AG20443 (cell line): ENCODE data around the gene TBC1D4.

Source experiments
- DNase-seq: peaks from one replicate; pipeline ENCODE4 v3.0.0; 2012; ENCODE audit warnings: low spot score, mixed read lengths

Gene TBC1D4

GRCh38 chr13:75416327-75417011 is 65.5 kb downstream of the TBC1D4 start:
- no peak for DNase-seq

- peak; percentile 37 for DNase-seq
Observed at GRCh38 chr13:75415694-75416093, 66.3 kb downstream of the TBC1D4 start.

DNA sequence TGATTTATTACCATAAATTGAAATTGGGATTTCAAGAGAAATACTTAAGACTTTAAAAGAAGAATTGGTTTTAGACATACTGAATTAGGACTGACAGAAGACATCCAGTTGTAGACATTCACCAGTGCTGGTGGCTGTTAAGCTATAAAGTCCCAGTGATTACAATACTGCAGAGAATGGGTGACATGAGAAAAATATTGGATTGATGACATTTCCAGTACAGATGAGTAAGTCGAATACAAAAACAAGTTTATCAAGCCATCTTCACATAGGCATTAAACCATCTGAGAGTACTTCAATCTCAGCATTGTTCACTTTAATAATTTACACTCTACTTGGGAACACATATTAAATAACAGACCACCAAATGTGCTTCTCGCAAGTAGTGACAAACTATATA is 66.8 kb downstream of the TBC1D4 start:
- DNase-seq, result no peak

DNA sequence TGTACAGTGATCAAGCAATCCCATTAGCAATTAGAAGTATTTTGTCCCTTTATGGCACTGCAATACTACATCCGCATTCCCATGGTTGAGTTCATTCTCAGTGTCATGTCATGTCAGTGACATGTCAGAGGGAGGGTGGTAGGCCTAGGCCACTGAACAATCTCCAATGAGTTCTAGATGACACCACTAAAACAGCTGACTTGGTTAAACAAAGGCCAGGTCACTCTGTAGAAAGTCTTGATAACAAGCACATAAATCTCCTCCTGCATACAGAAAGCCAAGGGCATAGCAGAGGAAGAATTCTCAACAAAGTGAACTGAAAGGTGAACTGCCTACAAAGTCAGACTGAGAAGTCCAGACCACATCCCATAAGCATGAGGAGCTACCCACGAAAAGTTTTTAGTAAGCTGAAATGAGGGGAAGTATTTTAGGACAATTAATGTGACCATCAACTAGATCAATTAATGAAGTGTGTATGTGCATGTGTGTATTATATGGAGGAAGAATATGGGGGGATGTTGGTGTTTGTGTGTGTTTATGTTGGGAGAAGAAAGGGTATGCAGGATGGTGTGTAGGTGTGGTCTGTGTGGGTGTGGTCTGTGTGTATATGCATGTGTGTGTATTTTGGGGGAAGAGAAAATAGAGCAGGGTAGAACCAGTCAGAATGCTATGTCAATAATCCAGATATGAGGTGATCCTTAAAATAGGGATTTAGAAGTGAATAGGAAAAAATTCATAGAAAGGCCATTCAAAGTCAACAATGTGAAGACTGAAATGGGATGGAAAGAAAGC is 67.7 kb downstream of the TBC1D4 start:
- no peak for DNase-seq

DNA sequence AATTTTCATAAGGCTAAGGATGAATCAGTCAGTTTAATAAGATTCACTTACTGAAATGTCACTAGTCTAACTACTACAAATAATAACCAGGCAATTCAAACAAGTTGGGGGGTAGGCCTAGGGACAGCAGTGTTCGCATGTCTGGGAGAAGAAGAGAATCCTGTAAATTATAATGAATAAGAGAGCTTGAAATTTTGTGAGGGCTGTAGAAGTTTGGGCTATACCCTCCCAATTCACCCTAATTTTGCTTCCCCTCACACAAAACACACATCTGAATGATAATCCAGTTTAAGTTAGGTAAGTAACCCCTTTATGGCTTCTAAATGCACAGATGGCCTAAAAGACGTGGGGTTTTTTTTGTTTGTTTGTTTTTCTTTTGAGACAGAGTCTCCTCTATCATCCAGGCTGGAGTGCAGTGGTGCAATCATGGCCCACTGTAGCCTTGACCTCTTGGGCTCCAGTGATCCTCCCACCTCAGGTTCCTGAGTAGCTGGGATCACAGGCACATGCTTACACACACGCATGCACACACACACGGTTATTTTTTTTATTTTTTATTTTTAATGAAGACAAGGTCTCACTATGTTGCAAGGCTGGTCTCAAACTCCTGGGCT is 69.9 kb downstream of the TBC1D4 start:
- no peak for DNase-seq

DNA sequence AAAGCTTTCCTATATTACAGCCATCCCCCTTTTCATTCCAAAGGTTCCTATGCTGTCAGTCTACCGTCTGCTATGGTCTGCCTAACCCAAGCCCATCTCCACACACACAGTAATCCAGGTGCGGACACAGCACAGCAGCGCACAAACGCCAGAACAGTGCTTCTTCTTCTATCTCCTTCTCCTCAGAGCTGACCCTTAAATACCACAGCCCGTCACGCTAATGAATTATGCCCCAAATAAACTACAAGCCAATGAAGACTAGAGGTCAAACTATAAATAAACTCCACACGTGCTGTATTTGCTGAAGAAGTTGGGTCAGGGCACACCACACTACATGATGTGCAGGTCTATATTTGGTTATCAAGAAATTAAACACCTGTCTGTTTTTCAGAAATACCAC is 71.8 kb downstream of the TBC1D4 start:
- no peak for DNase-seq

GRCh38 chr13:75407998-75408397 is 74.0 kb downstream of the TBC1D4 start:
- no peak for DNase-seq

DNA sequence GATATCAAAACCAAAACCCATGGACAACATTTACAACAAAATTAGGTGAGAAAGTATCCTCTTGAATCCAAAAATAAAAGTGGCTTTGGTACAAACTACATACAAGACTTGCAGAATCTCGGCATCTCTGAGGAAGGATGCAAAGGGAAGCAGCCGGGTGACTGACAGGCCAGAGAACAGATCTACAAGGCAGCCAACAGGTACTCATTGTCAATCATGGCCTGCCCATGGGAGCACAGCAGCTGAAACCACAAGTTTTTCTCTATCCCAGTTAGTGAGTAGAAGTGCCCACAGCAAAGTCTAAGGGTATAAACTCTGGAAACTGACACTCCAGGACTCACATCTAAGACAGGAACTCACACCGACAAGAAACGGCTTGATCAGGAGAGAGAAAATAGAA is 74.5 kb downstream of the TBC1D4 start:
- no peak for DNase-seq

GRCh38 chr13:75405976-75406703 is 75.8 kb downstream of the TBC1D4 start:
- DNase-seq, result peak; percentile 15

DNA sequence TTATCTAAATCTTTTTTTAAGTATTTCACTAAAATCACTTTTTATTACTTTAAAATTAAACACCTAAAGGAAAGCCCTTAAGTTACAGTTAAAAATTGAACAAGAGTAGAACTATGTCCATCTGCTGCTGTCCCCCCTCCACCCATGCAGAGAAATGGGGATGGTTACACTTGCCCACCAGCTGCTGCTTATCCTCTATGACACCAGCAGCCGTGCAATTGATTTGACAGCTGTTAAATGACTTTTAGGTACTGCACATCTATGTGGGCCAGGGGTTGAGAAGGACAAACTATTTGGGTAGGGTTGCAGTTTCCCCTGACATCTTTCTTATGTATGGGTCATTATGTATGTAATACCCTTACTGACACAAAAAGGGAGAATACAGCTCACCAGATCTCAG is 77.2 kb downstream of the TBC1D4 start:
- DNase-seq, result no peak

DNA sequence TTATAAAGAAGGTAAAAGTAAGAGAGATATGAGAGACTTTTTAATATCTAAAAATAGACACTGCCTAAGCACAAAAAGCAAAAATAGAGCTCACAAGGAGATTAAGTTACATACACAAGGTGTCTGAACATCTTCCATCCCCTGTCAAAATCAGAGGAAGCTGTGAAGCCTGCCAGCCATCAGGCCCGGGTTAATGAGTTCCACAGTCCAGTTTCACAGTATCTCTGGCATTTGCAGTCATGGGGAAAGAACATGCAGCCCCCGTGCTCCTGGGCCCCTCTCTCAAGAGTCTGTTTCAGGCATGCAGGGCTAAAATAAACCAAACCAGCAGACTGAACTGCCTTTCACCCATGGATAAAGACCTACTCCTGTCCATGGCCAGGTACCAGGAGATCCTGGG is 79.2 kb downstream of the TBC1D4 start:
- DNase-seq, result no peak

GRCh38 chr13:75400775-75401174 is 81.2 kb downstream of the TBC1D4 start:
- DNase-seq, result no peak

GRCh38 chr13:75399879-75400217 is 82.1 kb downstream of the TBC1D4 start:
- no peak for DNase-seq

GRCh38 chr13:75399168-75399878 is 82.6 kb downstream of the TBC1D4 start:
- DNase-seq, result no peak

DNA sequence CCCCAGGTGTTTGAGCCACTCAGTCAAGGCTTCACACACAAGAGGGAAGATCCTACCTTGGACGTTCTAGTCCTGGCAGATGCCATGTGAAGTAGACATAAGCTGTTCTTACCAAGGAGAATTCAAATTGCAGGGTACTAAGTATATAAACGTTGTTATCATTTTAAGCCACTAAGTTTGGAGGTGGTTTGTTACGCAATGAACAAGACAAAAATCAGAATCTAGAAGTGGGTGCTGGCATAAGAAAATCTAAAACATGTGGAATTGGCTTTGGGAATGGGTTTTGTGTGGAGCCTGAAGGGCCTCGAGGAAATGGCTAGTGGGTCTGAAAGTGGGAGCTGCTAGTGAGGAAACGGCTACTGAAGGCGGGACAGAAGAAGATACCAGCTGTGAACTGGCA is 83.9 kb downstream of the TBC1D4 start:
- DNase-seq, result no peak

GRCh38 chr13:75395901-75396300 is 86.1 kb downstream of the TBC1D4 start:
- no peak for DNase-seq

GRCh38 chr13:75395066-75395465 is 86.9 kb downstream of the TBC1D4 start:
- DNase-seq, result no peak

DNA sequence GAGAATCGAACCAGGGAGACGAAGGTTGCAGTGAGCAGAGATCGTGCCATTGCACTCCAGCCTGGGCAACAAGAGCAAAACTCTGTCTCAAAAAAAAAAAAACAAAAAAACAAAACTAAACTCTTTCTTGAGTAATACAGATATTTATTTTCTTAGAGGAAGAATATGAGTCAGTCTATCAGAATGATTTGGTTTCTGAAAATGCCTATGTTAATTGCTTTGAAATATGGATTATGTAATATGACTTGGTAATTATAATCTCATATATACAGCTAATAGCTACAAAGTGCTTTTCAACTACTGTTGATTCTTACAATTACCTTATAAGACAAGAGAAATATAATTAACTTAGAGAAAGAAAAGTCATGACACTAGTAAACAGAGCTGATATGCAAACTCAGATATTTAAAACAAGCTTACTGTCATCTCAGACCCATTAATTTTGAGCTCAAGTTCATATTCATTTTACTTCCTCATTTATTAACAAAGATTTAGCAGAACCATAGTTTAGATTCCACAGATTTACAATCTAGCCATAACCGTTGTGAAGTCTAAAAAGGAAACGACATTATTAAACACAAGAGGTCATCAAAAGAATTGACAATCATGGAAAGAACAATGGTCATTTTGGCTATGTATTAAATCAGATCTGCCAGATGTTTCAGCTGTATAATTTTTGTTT is 88.0 kb downstream of the TBC1D4 start:
- DNase-seq, result peak; percentile 11

GRCh38 chr13:75391432-75392100 is 90.4 kb downstream of the TBC1D4 start:
- DNase-seq, result no peak

DNA sequence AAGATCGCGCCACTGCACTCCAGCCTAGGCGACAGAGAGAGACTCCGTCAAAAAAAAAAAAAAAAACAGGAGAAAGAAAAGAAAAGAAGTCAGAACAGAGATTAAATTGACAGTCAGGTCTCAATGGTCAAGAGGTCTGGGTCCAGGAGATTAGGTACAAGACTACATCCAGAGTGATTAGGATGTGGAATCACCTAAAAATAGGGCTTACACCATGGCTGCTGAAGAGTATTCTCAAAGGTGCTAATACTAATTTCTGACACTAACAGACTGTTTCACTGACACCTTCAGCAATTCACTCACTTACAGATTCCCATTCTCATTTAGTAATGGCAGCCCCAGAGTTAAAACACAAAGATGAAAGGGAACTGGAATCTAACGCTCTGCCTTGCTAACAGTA is 91.7 kb downstream of the TBC1D4 start:
- no peak for DNase-seq

DNA sequence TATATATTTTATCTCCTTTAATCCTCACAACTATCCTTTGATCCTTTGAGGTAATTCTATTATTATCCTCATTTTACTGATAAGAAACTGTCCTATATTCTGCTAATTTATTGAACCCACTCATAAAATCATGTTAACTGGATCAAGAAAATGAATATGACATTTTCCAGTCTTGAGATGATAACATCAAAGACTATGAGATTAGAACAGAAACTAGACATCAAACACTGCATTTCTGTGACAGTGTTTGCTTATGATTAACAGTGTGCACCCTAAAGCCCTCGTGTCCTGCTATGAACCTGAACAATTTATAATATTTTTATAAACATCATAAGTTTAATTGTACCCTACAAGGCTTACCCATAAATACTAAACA is 96.3 kb downstream of the TBC1D4 start:
- DNase-seq, result no peak
